GM12873 (cell line): ENCODE measurements around the gene BCDIN3D.

Source experiments
- TF ChIP-seq, protein P1 (sequence below): IDR thresholded peaks from 2 replicates; pipeline ENCODE4 v1.5.1; 2012; ENCODE audit warnings: low read depth, mild to moderate bottlenecking, moderate library complexity, low read length, control low read depth; ENCODE audit not compliant: insufficient read depth; ENCODE audit errors: missing control alignments

Gene BCDIN3D

GRCh38 chr12:49888461-49889151 is 45.7 kb upstream of the BCDIN3D start:
- TF ChIP-seq, protein P1, sequence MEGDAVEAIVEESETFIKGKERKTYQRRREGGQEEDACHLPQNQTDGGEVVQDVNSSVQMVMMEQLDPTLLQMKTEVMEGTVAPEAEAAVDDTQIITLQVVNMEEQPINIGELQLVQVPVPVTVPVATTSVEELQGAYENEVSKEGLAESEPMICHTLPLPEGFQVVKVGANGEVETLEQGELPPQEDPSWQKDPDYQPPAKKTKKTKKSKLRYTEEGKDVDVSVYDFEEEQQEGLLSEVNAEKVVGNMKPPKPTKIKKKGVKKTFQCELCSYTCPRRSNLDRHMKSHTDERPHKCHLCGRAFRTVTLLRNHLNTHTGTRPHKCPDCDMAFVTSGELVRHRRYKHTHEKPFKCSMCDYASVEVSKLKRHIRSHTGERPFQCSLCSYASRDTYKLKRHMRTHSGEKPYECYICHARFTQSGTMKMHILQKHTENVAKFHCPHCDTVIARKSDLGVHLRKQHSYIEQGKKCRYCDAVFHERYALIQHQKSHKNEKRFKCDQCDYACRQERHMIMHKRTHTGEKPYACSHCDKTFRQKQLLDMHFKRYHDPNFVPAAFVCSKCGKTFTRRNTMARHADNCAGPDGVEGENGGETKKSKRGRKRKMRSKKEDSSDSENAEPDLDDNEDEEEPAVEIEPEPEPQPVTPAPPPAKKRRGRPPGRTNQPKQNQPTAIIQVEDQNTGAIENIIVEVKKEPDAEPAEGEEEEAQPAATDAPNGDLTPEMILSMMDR = no peak

DNA sequence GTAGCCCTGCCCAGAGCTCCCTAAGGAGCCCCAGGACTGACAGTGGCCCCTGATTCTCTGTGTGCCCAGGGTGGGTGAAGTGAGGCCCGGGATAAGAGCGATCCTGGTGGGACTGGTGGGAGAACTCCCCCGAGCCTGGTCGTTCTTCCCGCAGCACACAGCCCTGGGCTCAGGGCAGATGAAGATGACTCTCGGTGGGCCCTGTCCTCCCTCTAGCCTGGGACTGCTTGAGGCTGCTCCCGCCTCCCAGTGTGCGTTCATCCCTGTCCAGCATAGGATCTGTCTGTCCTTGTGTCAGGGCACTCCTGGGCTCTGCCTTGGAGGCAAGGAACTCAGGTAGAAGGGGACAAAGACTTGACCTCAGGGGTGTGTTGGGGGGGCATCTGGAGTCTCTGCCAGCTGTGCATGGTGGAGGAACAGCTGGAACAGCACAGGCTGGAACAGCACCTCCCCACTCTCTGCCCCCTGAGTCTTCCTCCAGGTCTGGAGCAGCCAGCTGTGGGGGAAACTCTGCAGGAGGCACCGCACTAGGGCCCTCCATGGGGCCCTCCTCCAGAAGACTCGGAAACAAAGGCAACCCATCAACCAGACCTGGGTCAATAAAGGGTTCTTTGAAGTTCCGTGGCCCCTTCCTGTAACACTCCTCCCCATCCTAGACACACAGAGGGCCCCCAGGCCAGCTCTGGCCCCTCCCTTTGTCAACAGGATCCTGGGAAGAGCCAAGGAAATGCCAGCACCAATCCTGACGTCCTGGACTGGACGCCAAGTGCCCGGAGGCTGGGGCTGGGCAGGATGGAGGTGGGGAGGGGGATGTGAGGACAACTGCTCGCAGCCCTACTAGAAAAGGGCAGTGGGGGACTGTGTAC is 44.9 kb upstream of the BCDIN3D start:
- TF ChIP-seq, protein P1 = no peak

DNA sequence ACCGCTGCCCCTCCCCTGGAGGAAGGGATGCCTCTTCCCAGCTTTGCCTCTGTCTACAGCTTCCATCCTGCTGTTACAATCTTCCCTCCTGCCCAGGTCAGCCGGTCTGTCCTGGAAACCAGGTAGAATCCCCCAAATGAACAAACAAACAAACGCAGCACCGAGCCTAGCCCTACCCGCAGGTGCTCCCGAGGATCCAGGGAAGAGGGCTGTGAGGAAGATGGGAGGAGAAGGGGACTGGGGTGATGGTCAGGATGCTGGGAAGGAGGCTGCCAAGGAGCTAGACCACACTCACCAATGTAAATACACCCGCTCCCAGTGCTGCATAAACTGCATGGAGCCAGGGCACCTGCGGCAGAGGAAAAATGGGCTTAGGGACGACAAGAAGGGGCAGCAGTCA is 44.2 kb upstream of the BCDIN3D start:
- TF ChIP-seq, protein P1 = no peak

- TF ChIP-seq, protein P1 = no peak
These were observed 43.0 kb upstream of the BCDIN3D start for GRCh38 chr12:49885663-49886461.

GRCh38 chr12:49885118-49885517 is 42.2 kb upstream of the BCDIN3D start:
- TF ChIP-seq, protein P1 = no peak

GRCh38 chr12:49882851-49883464 is 40.1 kb upstream of the BCDIN3D start:
- TF ChIP-seq, protein P1 = no peak
